ENCODE data around the gene GDF9. TPM values are rescaled to one million over a fixed set of nuclear protein-coding genes. Genes with fewer than 3 reads are reported as not detected.

Gene GDF9, protein sequence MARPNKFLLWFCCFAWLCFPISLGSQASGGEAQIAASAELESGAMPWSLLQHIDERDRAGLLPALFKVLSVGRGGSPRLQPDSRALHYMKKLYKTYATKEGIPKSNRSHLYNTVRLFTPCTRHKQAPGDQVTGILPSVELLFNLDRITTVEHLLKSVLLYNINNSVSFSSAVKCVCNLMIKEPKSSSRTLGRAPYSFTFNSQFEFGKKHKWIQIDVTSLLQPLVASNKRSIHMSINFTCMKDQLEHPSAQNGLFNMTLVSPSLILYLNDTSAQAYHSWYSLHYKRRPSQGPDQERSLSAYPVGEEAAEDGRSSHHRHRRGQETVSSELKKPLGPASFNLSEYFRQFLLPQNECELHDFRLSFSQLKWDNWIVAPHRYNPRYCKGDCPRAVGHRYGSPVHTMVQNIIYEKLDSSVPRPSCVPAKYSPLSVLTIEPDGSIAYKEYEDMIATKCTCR
- total RNA-seq: 0.30 TPM

GRCh38 chr5:132866342-132867045 lies at the start of gene GDF9, which contains the start of gene UQCRQ:
Gene GDF9 (minus strand): TSS chr5:132866469. CDS start chr5:132864533, 1,936 bp downstream.
Gene UQCRQ (plus strand): TSS chr5:132866642. CDS start chr5:132866882, 240 bp downstream.
- peak; percentile 99 for DNase-seq

DNA sequence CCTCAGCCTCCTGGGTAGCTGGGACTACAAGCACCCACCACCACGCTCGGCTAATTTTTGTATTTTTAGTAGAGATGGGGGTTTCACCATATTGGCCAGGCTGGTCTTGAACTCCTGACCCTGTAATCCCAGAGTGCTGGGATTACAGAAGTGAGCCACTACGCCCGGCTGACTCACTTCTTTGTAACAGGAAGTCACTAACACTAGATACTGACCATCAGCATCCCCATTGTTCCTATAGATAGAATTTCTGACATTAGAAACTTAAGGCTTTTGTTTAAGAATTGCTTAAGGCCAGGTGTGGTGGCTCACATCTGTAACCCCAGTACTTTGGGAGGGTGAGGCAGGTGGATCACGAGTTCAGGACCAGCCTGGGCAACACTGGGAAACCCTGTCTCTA lies 49.4 kb upstream of the GDF9 start:
- no peak for DNase-seq

DNA sequence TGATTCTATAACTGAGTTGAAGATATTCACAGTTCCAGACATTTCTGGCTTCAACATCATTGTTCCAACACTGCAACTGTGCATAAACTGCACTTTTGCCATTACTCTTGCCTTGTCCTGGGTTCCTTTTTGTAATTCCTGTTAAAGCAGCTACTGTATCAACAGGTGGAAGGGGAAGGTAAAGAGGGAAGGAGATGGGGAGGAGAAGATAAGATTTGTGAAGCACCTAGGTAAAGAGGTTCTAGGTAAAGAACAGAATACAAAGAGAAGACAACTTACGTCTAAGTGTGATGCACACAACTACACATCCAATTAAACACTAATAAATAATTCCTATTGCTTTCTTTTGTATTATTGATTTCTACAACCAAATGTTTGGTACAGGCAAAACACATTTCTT lies 43.4 kb upstream of the GDF9 start:
- DNase-seq: no peak

DNA sequence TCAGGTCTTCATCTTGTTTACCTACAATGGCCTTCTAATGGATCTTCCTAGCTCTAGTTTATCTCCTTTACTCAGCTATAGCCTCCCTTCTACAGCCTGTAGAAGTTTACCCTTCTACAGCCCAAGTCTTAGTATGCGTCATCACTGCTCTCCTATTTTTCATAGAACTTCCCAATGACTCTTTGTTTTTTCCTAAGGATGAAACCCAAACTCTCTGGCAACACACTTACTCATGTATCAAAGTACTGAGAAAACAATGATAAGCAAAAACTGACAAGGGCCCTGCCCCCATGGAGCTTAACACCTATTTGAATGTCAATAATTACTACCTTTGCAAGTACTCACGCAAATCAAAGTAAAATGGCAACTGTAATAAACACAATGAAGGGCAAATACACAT lies 40.9 kb upstream of the GDF9 start:
- DNase-seq: no peak

DNA sequence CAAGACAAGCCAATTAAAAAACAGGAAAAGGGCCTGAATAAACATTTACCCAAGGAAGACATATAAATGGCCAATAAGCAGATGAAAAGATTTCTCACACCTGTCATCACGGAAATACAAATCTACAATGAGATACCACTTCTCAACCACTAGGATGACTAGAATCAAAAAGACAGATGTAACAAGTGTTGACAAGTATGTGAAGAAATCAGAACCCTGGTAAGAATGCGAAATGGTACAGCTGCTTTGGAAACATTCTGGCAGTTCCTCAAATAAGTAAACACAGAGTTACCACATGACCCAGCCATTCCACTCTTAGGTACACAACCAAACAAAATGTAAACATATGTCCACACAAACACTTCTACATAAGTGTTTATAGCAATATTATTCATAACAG lies 39.7 kb upstream of the GDF9 start:
- DNase-seq: no peak

- no peak for DNase-seq
Measured at GRCh38 chr5:132901730-132902129, 35.5 kb upstream of the GDF9 start.

DNA sequence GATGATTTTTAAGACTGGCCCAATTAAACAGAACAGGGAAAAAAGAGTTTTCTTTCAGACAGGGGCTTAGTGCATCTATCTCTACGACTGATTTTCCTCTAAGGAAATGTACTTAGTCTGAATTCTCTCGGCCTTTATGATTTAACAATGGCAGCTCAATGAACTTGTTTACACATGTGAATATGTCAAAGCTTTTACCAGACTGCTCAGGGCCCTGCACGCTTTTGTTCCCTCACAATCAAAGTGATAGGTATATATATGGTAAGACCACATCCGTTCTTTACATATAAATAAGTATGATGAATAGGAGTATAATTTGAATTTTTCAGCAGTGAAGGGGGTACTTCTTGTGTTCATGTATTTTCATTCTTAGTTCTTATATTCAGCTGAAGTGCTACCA lies 34.8 kb upstream of the GDF9 start:
- no peak for DNase-seq

- DNase-seq: no peak
Measured at GRCh38 chr5:132898094-132898493, 31.8 kb upstream of the GDF9 start.

- no peak for DNase-seq
Measured at GRCh38 chr5:132896685-132897084, 30.4 kb upstream of the GDF9 start.

DNA sequence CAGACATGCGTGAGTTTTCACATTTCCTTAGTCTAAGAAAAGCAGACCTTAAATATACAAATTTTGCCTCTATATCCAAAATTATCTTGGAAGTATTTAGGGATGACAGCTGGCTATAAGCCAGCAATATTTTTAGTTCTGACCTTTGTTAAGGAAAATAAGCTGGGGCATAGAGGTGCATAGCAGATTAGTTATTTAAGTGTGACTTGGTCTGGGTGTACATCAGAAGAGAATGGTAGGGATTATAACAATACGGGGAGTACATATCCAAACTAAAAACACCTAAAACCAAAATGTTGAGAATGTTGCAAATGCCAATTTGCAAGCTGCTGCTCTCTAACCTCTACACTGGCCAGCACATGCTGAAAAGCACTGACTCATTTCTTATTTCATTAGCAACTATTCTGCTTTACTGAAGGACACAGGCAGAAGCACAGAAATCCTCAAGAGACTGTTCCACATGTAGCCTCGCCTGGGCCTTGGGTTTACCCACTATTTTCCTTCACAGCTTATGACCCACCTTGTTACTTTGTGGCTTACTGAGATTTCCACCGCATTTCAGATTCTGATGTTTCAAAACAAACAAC lies 29.5 kb upstream of the GDF9 start:
- no peak for DNase-seq

- DNase-seq: no peak
Measured at GRCh38 chr5:132890817-132891216, 24.5 kb upstream of the GDF9 start.

DNA sequence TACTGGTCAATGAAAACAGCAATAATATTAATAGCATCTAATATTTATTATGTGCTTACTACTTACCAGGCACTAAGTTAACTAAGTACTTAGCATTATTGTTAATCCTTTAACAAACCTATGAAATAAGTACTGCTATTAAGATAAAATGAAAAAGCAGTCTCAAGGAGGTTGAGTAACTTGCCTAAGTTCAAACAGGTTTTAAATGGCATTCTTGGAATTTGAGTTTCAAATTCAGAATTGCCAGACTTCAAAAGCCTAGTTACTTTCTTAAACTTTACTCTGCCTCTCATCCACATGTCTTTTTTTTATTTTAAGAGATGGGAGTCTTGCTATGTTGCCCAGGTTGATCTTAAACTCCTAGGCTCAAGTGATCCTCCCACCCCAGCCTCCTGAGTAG lies 23.2 kb upstream of the GDF9 start:
- no peak for DNase-seq

- no peak for DNase-seq
Measured at GRCh38 chr5:132887283-132887682, 21.0 kb upstream of the GDF9 start.

- DNase-seq: no peak
Measured at GRCh38 chr5:132886064-132886823, 20.0 kb upstream of the GDF9 start.

- no peak for DNase-seq
Measured at GRCh38 chr5:132884548-132884947, 18.3 kb upstream of the GDF9 start.

GRCh38 chr5:132883261-132883834 lies 17.1 kb upstream of the GDF9 start:
- DNase-seq: peak; percentile 38

DNA sequence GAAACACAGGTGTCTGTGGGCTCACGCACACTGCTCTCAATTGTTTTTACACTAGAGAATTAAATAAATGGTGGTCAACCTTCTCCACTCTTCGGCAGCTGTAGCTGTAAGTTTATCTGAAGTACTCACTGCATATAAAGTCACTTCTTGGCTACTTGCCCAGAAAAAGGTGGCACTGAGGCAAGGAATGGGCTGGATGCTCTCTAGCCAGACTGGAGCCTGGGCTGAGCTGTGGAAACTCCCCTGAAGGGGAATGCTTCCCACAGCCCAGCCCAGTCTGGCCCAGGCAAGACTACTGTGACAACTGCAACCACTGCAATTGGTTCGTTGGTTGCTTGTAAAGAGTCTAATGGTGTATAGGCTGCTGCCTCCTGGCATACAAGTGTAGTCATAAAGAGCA lies 11.7 kb upstream of the GDF9 start:
- DNase-seq: no peak

DNA sequence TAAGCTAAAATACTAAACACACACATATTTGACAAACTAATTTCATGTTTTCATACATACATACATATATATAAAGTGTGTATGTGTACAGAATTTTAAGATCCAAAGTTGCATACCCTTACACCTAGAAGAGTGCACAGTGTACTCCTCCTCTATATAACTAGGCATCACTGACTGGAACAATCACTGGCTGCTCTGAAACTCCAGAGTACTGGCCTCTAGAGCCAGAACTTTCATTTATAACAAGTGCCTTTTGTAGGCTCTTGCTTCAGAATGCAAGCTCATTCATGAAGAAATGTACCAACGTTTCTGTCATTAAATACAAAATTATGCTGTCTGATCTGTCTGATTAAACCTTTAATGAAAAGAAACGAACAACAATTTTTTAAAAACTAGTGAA lies 11.2 kb upstream of the GDF9 start:
- no peak for DNase-seq

DNA sequence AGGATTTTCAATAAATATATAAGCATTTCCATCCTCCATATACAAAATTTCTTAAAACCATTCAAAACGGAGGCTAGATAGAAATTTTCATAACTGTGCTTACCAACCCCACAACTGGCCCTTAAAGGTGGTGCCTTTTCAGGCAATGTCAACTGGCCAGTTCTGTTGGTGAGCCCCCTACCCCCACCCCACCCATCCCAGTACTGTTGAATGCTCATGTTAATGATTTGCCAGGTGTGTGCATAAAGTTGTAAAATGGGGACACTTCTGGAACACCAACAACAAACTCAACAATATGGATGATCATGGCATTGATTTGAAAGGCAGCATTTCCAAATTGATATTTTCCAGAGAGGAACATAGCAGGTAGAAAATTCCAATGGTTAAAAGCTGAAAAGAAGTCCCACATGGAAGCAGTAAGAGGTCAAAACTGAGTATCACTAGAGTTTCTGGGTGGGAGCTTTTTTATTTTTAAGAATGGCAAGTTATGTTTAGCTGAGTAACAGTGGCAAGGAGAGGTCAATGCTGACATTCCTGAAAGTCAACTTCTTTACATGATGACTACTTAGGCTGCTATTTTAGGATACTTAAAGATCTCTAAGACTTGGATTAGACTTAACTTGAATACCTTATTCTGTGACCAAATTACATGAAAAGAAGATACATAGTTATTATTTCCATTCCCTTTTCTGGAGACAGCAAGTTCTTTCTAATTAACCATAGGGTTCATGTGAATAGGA lies 9.9 kb upstream of the GDF9 start:
- no peak for DNase-seq

GRCh38 chr5:132873930-132874271 lies 7.6 kb upstream of the GDF9 start:
- DNase-seq: no peak

GRCh38 chr5:132873119-132873929 lies 7.1 kb upstream of the GDF9 start, which contains the start of gene LEAP2:
Gene LEAP2 (plus strand): TSS chr5:132873668. CDS start chr5:132873695, 27 bp downstream.
- no peak for DNase-seq

Measured in skin of body (tissue), 2 donors.